SIG-M5 treated with dmso at 0.1 percent for 504 hours (cell line): ENCODE measurements around the gene ERMP1.
"Not testable (repeated sequence)": the region's sequence is repeated elsewhere in the genome, so short reads cannot be mapped to it uniquely, and the experiment has no call there.

ENCODE experiments used
- DNase-seq: peaks from one replicate; lab custom pipeline; 2025; ENCODE audit not compliant: unreplicated experiment; lab: John Stamatoyannopoulos, UW

ERMP1 gene

GRCh38 chr9:5820425-5820824 is 12.5 kb downstream of the ERMP1 start:
- DNase-seq = no peak

GRCh38 chr9:5819174-5819573 is 13.7 kb downstream of the ERMP1 start:
- DNase-seq = no peak

- no peak for DNase-seq
These were observed 14.3 kb downstream of the ERMP1 start for GRCh38 chr9:5818424-5819142.

GRCh38 chr9:5817862-5818261 is 15.1 kb downstream of the ERMP1 start:
- DNase-seq = no peak

- no peak for DNase-seq
These were observed 17.5 kb downstream of the ERMP1 start for GRCh38 chr9:5815461-5815860.

GRCh38 chr9:5813824-5814223 is 19.1 kb downstream of the ERMP1 start:
- DNase-seq = no peak

- no peak for DNase-seq
These were observed 21.2 kb downstream of the ERMP1 start for GRCh38 chr9:5811751-5812150.

- no peak for DNase-seq
These were observed 27.4 kb downstream of the ERMP1 start for GRCh38 chr9:5805478-5805877.

- no peak for DNase-seq
These were observed 31.2 kb downstream of the ERMP1 start for GRCh38 chr9:5801739-5802113.

- no peak for DNase-seq
These were observed 31.8 kb downstream of the ERMP1 start for GRCh38 chr9:5800969-5801738.

- DNase-seq = not testable (repeated sequence)
These were observed 32.5 kb downstream of the ERMP1 start for GRCh38 chr9:5800378-5800777.

- DNase-seq = peak; percentile 4
These were observed 33.6 kb downstream of the ERMP1 start for GRCh38 chr9:5799314-5799713.

GRCh38 chr9:5798581-5798980 is 34.3 kb downstream of the ERMP1 start:
- DNase-seq = no peak

- no peak for DNase-seq
These were observed 36.6 kb downstream of the ERMP1 start for GRCh38 chr9:5796298-5796697.

GRCh38 chr9:5793812-5794211 is 39.1 kb downstream of the ERMP1 start:
- DNase-seq = no peak

- no peak for DNase-seq
These were observed 41.0 kb downstream of the ERMP1 start for GRCh38 chr9:5791870-5792269.

- no peak for DNase-seq
These were observed 42.0 kb downstream of the ERMP1 start for GRCh38 chr9:5790923-5791322.

- no peak for DNase-seq
These were observed 43.4 kb downstream of the ERMP1 start for GRCh38 chr9:5789489-5789888.

- no peak for DNase-seq
These were observed 45.1 kb downstream of the ERMP1 start for GRCh38 chr9:5787759-5788302.

- no peak for DNase-seq
These were observed 45.7 kb downstream of the ERMP1 start for GRCh38 chr9:5787220-5787619.

GRCh38 chr9:5786370-5787127 is 46.4 kb downstream of the ERMP1 start:
- no peak for DNase-seq
